ENCODE measurements around the gene KRT80.
A peak's percentile ranks its signal among the peaks of the same experiment; 100 is the strongest.
"Not testable (repeated sequence)": the region's sequence is repeated elsewhere in the genome, so short reads cannot be mapped to it uniquely, and the experiment has no call there.

KRT80 gene

DNA sequence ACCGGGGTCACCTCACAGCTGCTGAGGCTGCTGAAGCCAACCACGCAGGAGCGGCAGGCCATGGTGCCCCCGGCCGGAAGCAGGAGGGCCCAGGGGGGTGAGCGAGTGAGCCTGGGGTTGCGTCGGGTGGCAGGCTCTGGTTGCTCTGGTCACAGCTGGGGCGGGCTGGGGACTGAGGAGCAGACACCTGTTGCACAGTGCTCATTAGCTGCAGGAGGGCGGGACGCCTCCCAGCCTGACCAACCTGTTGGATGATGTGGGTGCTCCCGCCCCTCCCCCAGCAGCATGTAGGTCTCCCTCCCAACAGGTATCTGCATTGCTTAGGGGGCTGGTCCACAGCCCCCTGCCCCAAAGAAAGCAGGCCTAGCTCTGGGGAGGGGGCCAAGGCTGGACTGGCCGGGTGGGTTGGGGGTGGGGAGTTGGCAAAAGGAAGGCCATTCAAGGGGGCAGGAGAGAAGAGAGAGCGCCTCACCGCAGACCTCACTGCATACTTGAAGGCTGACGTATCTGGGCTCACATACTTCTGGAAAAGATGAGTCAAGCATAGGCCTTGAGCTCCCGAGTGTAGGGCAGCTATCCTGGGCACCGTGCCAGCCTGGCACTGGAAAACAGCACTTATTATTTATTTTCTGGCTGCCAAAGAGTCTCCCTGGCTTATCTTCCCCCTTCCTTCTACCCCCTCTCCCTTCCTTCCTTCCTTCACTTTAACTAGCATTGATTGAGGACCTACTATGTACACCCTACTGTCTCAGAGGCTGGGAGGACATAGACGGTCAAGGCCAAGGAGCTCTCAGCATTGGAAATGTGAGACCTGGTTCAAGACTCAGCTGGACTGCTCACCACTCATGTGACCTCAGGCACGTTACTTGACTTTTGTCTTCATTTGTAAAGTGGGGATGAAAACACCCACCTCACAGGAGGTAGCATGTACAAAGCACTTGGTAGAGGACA, at the start of gene KRT80:
TSS of gene KRT80 (minus strand) at position 174 of the 951 bp plus-strand sequence. CDS start at position 62, 112 bp downstream.
- peak; percentile 80 for DNase-seq

DNA sequence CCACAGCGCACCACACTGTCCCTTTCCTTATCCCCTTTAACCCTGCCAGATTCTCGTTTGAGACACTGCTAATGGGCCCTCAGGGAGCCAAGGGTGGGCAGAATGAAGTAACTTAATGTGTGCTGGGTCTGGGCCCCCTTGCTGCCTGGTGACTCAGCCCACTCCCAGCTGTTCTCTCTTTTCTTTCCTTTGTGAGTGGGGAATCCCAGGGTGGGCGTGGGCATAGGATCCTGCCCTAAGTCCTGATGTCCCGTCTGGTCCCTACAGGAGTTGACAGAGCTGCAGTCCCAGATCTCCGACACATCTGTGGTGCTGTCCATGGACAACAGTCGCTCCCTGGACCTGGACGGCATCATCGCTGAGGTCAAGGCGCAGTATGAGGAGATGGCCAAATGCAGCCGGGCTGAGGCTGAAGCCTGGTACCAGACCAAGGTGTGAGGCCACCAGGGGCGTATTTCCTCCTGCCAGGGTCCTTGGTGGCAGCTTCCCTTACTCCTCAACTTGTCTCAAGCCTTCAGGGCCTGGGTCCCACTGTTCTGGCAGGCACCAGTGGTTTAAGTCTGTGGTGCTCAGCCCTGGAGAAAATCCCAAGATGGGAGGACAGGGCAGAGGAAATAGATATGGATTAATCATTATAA, 49.5 kb upstream of the KRT80 start:
- DNase-seq, result no peak

GRCh38 chr12:52240247-52240646, 48.4 kb upstream of the KRT80 start:
- not testable (repeated sequence) for DNase-seq

GRCh38 chr12:52239767-52240166, 48.0 kb upstream of the KRT80 start:
- no peak for DNase-seq

GRCh38 chr12:52238916-52239646, 47.3 kb upstream of the KRT80 start:
- DNase-seq, result no peak

GRCh38 chr12:52238207-52238840, 46.5 kb upstream of the KRT80 start:
- DNase-seq, result no peak

DNA sequence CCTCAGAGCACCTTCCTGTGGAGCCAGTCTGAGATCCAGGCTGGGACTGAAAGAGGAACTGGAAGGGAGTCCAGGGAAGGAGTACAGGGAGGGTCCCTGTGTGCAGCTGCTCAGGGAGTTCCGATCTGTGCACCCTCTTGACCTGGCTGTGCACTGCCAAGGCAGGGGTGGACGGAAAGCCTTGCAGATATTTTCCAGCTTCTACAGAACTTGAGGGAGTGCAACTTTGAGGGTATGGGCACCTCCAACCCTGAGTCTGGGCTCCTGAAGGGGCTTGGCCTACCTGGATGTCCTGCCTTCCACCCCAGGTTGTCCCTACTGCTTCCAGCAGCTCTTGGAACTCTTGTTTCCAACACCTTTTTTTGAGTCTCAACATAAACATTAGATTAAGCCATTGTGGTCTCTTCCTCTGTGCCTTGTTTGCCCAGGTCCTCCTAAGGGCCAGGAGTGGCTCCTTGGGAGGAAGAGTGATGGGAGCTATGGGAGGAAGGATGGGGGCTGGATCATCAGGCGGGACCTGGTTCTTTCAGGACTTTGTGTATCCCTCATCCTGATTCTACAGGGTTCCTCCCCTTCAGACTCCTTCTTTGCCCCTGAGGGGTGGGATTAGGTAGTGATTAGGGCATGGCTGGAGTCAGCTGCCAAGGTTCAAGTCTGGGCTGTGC, 44.7 kb upstream of the KRT80 start:
- DNase-seq, result no peak

DNA sequence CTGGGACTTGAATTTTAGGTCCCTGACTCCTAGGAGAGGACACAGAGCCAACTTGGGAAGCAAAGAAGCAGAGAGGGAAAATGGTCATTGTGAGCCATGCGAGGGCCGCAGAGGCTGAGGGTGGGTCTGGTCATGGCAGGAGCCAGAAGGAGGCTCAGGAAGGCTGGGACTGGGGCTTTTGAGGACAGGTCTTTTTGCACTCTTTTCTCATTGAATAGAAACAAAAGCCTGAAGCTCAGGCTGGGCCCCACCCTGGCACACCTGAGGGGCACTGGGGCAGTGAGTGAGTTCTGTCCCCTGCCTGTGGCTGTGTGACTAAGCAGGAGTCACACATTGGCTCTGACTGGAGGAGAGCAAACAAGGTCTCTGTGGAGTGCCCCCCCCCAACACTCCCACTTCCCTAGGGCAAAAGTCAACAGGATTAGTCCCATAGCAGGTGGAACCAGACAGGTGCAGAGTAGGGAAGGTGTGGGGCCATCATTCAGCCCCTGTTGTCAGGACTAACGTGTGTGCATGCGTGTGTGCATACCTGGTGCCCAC, 44.1 kb upstream of the KRT80 start:
- no peak for DNase-seq

GRCh38 chr12:52235001-52235764, 43.4 kb upstream of the KRT80 start:
- no peak for DNase-seq

DNA sequence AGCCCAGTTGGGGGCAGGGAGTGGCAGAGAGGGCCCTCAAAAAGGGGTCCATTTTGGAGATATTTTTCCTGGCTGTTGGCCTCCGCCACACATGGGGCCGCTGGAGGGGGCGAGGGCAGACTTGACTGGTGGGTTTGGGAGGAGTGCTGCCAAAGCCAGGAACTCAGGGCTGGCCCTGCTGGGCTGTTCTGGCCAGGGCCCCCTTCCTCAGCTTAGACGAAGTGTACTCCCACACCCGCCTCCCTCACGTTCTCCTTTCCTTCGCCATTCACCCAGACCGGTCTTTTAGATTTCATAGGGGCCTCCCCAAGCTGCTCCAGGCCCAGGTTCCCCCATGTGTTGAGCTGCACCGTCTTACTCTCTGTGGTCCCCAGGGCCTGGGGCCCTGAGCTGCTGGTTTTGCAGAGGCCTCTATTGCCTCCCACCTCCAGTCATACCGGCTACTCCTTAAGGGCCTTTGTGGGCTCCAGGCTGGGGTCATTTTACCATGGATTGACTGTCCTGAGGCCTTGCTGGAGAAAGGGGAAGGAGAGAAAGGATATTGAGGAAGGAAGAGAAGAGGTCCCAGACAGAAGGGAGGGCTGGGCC, 42.5 kb upstream of the KRT80 start:
- DNase-seq, result no peak

GRCh38 chr12:52233462-52234207, 41.8 kb upstream of the KRT80 start:
- no peak for DNase-seq

DNA sequence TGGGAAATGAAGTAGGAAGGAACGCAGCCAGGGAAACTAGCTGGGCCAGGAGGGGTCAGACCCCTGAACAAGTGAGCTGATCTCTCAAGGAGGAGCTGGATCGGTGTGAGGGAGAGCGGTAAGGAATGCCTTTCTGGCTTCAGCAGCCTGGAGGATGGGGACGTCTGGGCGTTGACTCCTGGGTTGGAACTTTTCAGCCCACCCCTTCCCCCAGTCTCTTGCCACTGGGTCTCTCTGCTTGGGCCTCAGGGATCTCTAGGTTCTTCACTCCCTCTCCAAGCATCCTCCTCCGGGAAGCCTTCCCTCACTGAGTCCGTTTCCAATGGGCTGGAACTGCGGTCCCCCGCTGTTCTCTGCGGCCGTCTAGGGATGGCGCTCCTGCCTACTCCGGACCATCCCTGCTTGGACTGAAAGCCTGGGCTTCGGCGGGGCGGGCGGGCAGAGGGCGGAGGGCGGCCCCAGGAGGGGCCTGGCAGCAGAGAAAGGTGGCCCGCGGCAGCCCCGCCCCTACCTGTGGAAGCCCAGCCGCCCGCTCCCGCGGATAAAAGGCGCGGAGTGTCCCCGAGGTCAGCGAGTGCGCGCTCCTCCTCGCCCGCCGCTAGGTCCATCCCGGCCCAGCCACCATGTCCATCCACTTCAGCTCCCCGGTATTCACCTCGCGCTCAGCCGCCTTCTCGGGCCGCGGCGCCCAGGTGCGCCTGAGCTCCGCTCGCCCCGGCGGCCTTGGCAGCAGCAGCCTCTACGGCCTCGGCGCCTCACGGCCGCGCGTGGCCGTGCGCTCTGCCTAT, 41.1 kb upstream of the KRT80 start, which contains the start of gene KRT7:
TSS of gene KRT7 (plus strand) at position 570 of the 788 bp plus-strand sequence. CDS start at position 624, 54 bp downstream.
- no peak for DNase-seq

GRCh38 chr12:52232203-52232673, 40.4 kb upstream of the KRT80 start:
- DNase-seq, result no peak

GRCh38 chr12:52231305-52232202, 39.7 kb upstream of the KRT80 start:
- DNase-seq, result no peak

DNA sequence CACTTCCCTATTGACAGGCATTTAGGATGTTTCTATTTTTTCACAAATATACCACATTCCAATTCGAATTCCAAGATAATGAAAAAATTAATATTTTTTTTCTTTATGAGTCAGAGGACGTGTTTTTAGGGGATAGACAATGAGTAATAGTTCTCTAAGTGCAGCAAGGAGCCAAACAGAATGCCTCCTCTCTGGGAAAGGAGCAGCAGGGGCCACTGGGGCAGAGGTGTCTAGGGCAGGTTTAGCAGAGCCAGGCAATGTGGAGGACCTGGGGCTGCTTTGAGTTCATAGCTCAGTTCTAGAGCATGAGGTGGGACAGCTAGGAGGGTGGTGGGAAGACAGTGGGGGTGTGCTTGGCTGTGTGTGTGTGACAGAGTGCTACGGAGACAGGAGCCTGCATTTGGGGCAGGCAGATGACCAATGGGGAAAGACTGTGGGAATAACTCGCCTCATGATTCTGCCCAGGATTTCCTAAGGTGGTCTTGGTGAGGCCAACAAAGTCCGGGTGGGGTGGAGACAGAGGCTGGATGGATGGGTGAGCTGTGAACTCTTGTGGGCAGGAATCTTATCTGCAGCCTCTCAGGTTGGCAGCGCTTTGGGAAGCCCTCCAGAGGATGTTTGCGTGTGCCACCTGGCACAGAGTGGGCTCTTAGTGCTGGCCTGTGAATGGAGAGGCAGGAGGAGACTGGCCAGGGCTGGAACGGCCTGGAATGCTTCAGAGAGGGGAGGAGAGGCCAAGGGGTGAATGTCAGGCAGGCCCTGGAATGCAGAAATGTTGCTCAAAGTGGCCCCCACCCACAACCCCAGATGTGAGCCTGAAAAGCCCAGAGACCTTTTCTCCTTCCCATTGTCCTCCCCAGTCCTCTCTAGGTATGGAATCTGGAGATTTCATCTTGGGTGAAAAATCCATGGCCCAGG, 38.8 kb upstream of the KRT80 start:
- no peak for DNase-seq

DNA sequence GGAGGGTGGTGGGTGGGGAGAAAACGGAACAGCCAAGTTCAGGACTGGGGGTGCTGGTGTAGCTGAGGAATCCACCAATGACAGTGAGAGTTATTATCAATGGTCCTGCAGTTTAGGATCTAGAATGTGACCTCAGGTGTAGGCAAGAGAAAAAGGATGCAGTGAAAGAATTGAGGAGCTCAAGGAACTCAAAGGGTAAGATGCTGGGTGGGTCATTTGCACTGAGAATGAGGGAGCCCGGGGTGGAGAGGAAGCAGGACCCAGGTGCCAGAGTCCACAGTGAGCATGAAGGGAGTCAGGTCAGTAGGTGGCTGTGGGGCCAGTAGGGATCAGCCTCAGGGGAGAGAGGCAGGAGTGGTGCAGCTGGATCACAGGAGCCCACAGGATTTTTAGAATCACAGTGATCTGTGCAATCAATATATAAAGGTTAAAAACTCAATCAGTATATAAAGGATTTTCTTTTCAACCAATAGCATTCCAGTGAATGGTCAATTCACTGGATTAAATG, 38.1 kb upstream of the KRT80 start:
- DNase-seq, result no peak

Data from right forelimb (tissue), 1 donor.